Neural crest cell (in vitro differentiated cells): Measurements from ENCODE around the gene USP6NL. TPM values are rescaled to one million over a fixed set of nuclear protein-coding genes. Genes with fewer than 3 reads are reported as not detected.

ENCODE experiments used
- DNase-seq: peaks from one replicate; pipeline ENCODE4 v3.0.0; 2021; ENCODE audit warnings: low read depth, mixed read lengths, low spot score
- H3K27ac Mint-ChIP-seq: one replicate; pipeline ENCODE4 v1.8.0; 2021; ENCODE audit warnings: mild to moderate bottlenecking, mixed read lengths; ENCODE audit not compliant: unreplicated experiment
- H3K27me3 Mint-ChIP-seq: 2 replicates; pipeline ENCODE4 v1.8.0; 2021; ENCODE audit warnings: low read depth, mild to moderate bottlenecking, mixed read lengths
- H3K36me3 Mint-ChIP-seq: 2 replicates; pipeline ENCODE4 v1.8.0; 2021; ENCODE audit warnings: low read depth, mild to moderate bottlenecking, mixed read lengths
- H3K4me1 Mint-ChIP-seq: 2 replicates; pipeline ENCODE4 v1.8.0; 2021; ENCODE audit warnings: mixed read lengths
- H3K4me3 Mint-ChIP-seq: one replicate; pipeline ENCODE4 v1.8.0; 2021; ENCODE audit warnings: mild to moderate bottlenecking, mixed read lengths
- H3K9me3 Mint-ChIP-seq: 2 replicates; pipeline ENCODE4 v1.8.0; 2021; ENCODE audit warnings: mixed read lengths
- CTCF ChIP-seq: fragments of 200-600 bp; sonication (generic); conservative IDR thresholded peaks from 2 replicates; pipeline ENCODE4 v1.5.0; 2021; ENCODE audit warnings: antibody characterized with exemption, mild to moderate bottlenecking
- total RNA-seq: library from RNA; stranded (reverse); gene quantifications from 2 replicates; pipeline ENCODE4 v1.2.1, GENCODE V29; 2021

USP6NL gene
- total RNA-seq, 1 donor from 2014 or later, result 35.3 TPM

GRCh38 chr10:11551104-11551503, 60.3 kb downstream of the USP6NL start:
- peaks cover 10% of the 10 kb centered on the region for H3K36me3 Mint-ChIP-seq
- H3K27ac Mint-ChIP-seq, result no peak overlapping the region
- H3K4me1 Mint-ChIP-seq, result peaks cover 45% of the 10 kb centered on the region
- no peak for TF ChIP-seq CTCF
- peaks cover 7% of the 10 kb centered on the region for H3K9me3 Mint-ChIP-seq
- no peaks in the 10 kb centered on the region for H3K27me3 Mint-ChIP-seq
- DNase-seq, result no peak
- no peak overlapping the region for H3K4me3 Mint-ChIP-seq

GRCh38 chr10:11548768-11549099, 62.7 kb downstream of the USP6NL start:
- peaks cover 43% of the 10 kb centered on the region for H3K4me1 Mint-ChIP-seq
- H3K36me3 Mint-ChIP-seq, result no peaks in the 10 kb centered on the region
- no peaks in the 10 kb centered on the region for H3K27me3 Mint-ChIP-seq
- DNase-seq, result no peak
- no peak overlapping the region for H3K27ac Mint-ChIP-seq
- no peaks in the 10 kb centered on the region for H3K9me3 Mint-ChIP-seq
- no peak overlapping the region for H3K4me3 Mint-ChIP-seq
- no peak for TF ChIP-seq CTCF

- Mint-ChIP-seq H3K27ac (no peak overlapping the region), H3K4me1 (peaks cover 43% of the 10 kb centered on the region), H3K9me3 (no peaks in the 10 kb centered on the region), H3K36me3 (no peaks in the 10 kb centered on the region), H3K4me3 (no peak overlapping the region), H3K27me3 (no peaks in the 10 kb centered on the region)
- TF ChIP-seq CTCF, result no peak
- DNase-seq, result no peak
These were observed 63.2 kb downstream of the USP6NL start for GRCh38 chr10:11548065-11548767.

- H3K27ac Mint-ChIP-seq, result peak overlapping the region; percentile 78
- DNase-seq, result no peak
- H3K9me3 Mint-ChIP-seq, result no peaks in the 10 kb centered on the region
- H3K27me3 Mint-ChIP-seq, result no peaks in the 10 kb centered on the region
- H3K4me3 Mint-ChIP-seq, result no peak overlapping the region
- H3K4me1 Mint-ChIP-seq, result peaks cover 40% of the 10 kb centered on the region
- H3K36me3 Mint-ChIP-seq, result no peaks in the 10 kb centered on the region
- no peak for TF ChIP-seq CTCF
These were observed 64.9 kb downstream of the USP6NL start for GRCh38 chr10:11546581-11546980.

- DNase-seq, result no peak
- no peaks in the 10 kb centered on the region for H3K27me3 Mint-ChIP-seq
- no peak for TF ChIP-seq CTCF
- H3K27ac Mint-ChIP-seq, result no peak overlapping the region
- H3K36me3 Mint-ChIP-seq, result no peaks in the 10 kb centered on the region
- H3K4me1 Mint-ChIP-seq, result peaks cover 44% of the 10 kb centered on the region
- H3K9me3 Mint-ChIP-seq, result no peaks in the 10 kb centered on the region
- H3K4me3 Mint-ChIP-seq, result no peak overlapping the region
These were observed 70.2 kb downstream of the USP6NL start for GRCh38 chr10:11541296-11541695.
